AG04450 (cell line): ENCODE results near the gene RRP7A. TPM values are rescaled to one million over a fixed set of nuclear protein-coding genes. Genes with fewer than 3 reads are reported as not detected.
A peak's percentile ranks its signal among the peaks of the same experiment; 100 is the strongest.
"Not testable (repeated sequence)": the region's sequence is repeated elsewhere in the genome, so short reads cannot be mapped to it uniquely, and the experiment has no call there.

Source experiments
- CTCF ChIA-PET: fragments of 300-600, 350-600 bp; formaldehyde crosslinking; extraction: SDS; loops from one replicate; lab custom pipeline; 2022; ENCODE audit warnings: antibody characterized with exemption, inconsistent platforms; lab: Charles Lee
- POLR2A ChIA-PET: fragments of 350-600 bp; formaldehyde crosslinking; extraction: SDS; loops from one replicate; lab custom pipeline; 2021; ENCODE audit warnings: antibody characterized with exemption, inconsistent platforms; lab: Yijun Ruan, JAX
- DNase-seq: peaks from one replicate; pipeline ENCODE4 v3.0.0-alpha.2; 2011; ENCODE audit warnings: low read depth, low spot score
- H3K27ac ChIP-seq: one replicate; pipeline ENCODE4 v1.5.1; 2012; ENCODE audit warnings: low read depth, low read length, control low read depth
- H3K27me3 ChIP-seq: one replicate; pipeline ENCODE4 v1.6.0; 2012; ENCODE audit warnings: low read length; ENCODE audit not compliant: control insufficient read depth, insufficient read depth
- H3K4me3 ChIP-seq: 2 replicates; pipeline ENCODE4 v1.5.1; 2011; ENCODE audit warnings: mild to moderate bottlenecking, low read depth, low read length, control low read depth
- H3K9me3 ChIP-seq: 2 replicates; pipeline ENCODE4 v1.5.1; 2012; ENCODE audit warnings: low read length; ENCODE audit not compliant: control insufficient read depth, insufficient read depth
- CTCF ChIP-seq: IDR thresholded peaks from 2 replicates; pipeline ENCODE4 v1.5.1; 2011; ENCODE audit warnings: low read depth, low read length, control low read depth, inconsistent platforms
- polyA plus RNA-seq: library from polyadenylated mRNA; depleted of rRNA; stranded (reverse); fragments of >200 nt; gene quantifications from 2 replicates; pipeline ENCODE4 v1.2.3, GENCODE V29; 2011

The RRP7A gene
- polyA plus RNA-seq, 1 experiment = 17.4 TPM

- ChIA-PET POLR2A (no interaction called here), CTCF (no interaction called here)
- Histone ChIP-seq H3K27me3 (no peaks in the 10 kb centered on the region), H3K27ac (no peak overlapping the region), H3K9me3 (no peaks in the 10 kb centered on the region), H3K4me3 (no peak overlapping the region)
- TF ChIP-seq CTCF = no peak
- no peak for DNase-seq
Observed at GRCh38 chr22:42522546-42522945, 3.0 kb upstream of the RRP7A start.

- no peak overlapping the region for H3K27ac ChIP-seq
- no peak overlapping the region for H3K4me3 ChIP-seq
- DNase-seq = no peak
- ChIA-PET CTCF (no interaction called here), POLR2A (no interaction called here)
- TF ChIP-seq CTCF = no peak
- no peaks in the 10 kb centered on the region for H3K9me3 ChIP-seq
- no peaks in the 10 kb centered on the region for H3K27me3 ChIP-seq
Observed at GRCh38 chr22:42521228-42521546, 1.6 kb upstream of the RRP7A start.

GRCh38 chr22:42518638-42519524, 715 bp downstream of the RRP7A start:
- CTCF ChIA-PET, POLR2A ChIA-PET, H3K9me3 ChIP-seq: not testable (repeated sequence)

GRCh38 chr22:42517103-42517502, 2.5 kb downstream of the RRP7A start:
- POLR2A ChIA-PET, H3K9me3 ChIP-seq, DNase-seq, H3K27me3 ChIP-seq, H3K27ac ChIP-seq, H3K4me3 ChIP-seq: not testable (repeated sequence)
- CTCF ChIA-PET = interaction anchor here (0.6 kb wide), 1 partner anchor 331 kb away, joined by 5 read pairs; no protein-coding TSS in a partner anchor

More at GRCh38 chr22:42518638-42519524, 715 bp downstream of the RRP7A start:
- not testable (repeated sequence) for DNase-seq, H3K27me3 ChIP-seq, H3K27ac ChIP-seq
- H3K4me3 ChIP-seq = peak overlapping the region; percentile 72

GRCh38 chr22:42515896-42516295, 3.7 kb downstream of the RRP7A start:
- Histone ChIP-seq H3K4me3 (no peak overlapping the region), H3K27me3 (no peaks in the 10 kb centered on the region), H3K9me3 (no peaks in the 10 kb centered on the region), H3K27ac (no peak overlapping the region)
- CTCF ChIA-PET = no interaction called here
- no peak for DNase-seq
- POLR2A ChIA-PET = no interaction called here
- no peak for TF ChIP-seq CTCF

GRCh38 chr22:42515304-42515703, 4.3 kb downstream of the RRP7A start:
- H3K4me3 ChIP-seq, H3K9me3 ChIP-seq, H3K27me3 ChIP-seq, CTCF ChIA-PET, POLR2A ChIA-PET, H3K27ac ChIP-seq, DNase-seq: not testable (repeated sequence)

GRCh38 chr22:42514331-42514730, 5.3 kb downstream of the RRP7A start:
- CTCF ChIA-PET, DNase-seq: not testable (repeated sequence)

More at GRCh38 chr22:42514331-42514730, 5.3 kb downstream of the RRP7A start:
- H3K27ac ChIP-seq, POLR2A ChIA-PET, H3K9me3 ChIP-seq, H3K27me3 ChIP-seq, H3K4me3 ChIP-seq: not testable (repeated sequence)
